C4-2B (cell line): ENCODE results near the gene FOXO1.

Source experiments
- H3K27ac ChIP-seq: fragments of 450-650 bp; 2 replicates; pipeline ENCODE4 v1.5.1; 2017
- ZFX ChIP-seq: fragments of 450-650 bp; IDR thresholded peaks from 2 replicates; pipeline ENCODE4 v1.6.1; 2017
- TF ChIP-seq, protein P1 (sequence below): fragments of 450-650 bp; conservative IDR thresholded peaks from 2 replicates; pipeline ENCODE4 v1.5.1; 2017; ENCODE audit warnings: mild to moderate bottlenecking

The FOXO1 gene

DNA sequence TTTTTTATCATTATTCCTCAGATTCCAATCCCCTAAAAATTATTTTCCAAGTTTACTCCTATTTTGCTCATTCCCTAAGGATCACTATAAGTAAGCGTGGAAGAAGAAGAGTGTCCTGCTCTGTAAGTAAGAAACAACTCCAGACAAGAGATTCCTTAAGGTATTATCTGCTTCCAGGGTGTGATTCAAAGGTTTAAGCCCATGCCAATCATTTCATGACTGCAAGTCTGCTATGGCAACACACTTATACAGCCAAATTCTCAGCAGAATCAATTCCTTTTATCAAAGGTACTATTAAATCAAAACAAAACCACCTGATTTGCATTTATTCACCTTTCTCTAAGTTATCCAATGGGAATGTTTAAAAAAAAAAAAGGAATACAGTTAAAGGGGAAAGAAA is 43.7 kb downstream of the FOXO1 start:
- H3K27ac ChIP-seq = no peak overlapping the region
- TF ChIP-seq ZFX = no peak

- no peak for TF ChIP-seq ZFX
- TF ChIP-seq, protein P1, sequence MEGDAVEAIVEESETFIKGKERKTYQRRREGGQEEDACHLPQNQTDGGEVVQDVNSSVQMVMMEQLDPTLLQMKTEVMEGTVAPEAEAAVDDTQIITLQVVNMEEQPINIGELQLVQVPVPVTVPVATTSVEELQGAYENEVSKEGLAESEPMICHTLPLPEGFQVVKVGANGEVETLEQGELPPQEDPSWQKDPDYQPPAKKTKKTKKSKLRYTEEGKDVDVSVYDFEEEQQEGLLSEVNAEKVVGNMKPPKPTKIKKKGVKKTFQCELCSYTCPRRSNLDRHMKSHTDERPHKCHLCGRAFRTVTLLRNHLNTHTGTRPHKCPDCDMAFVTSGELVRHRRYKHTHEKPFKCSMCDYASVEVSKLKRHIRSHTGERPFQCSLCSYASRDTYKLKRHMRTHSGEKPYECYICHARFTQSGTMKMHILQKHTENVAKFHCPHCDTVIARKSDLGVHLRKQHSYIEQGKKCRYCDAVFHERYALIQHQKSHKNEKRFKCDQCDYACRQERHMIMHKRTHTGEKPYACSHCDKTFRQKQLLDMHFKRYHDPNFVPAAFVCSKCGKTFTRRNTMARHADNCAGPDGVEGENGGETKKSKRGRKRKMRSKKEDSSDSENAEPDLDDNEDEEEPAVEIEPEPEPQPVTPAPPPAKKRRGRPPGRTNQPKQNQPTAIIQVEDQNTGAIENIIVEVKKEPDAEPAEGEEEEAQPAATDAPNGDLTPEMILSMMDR = no peak
- no peak overlapping the region for H3K27ac ChIP-seq
Observed at GRCh38 chr13:40622246-40622645, 44.2 kb downstream of the FOXO1 start.

DNA sequence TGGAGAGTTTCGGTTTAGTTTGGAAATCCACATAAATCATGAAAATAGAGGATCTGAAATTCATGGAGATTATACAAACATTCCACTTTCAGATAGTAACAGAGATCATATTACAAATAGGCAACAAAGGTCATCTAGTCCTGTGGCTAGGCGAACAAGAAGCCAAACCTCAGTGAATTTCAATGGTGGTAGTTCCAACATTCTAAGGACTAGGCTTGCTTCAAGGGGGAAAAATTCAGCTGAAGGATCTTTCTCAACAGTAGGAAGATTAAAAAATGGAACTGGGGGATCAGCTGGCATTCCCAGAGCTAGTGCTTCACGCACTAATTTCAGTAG is 47.0 kb downstream of the FOXO1 start:
- TF ChIP-seq ZFX = no peak
- TF ChIP-seq, protein P1 = no peak
- no peak overlapping the region for H3K27ac ChIP-seq

GRCh38 chr13:40618581-40619478 is 47.6 kb downstream of the FOXO1 start:
- no peak overlapping the region for H3K27ac ChIP-seq
- TF ChIP-seq, protein P1 = no peak
- no peak for TF ChIP-seq ZFX

DNA sequence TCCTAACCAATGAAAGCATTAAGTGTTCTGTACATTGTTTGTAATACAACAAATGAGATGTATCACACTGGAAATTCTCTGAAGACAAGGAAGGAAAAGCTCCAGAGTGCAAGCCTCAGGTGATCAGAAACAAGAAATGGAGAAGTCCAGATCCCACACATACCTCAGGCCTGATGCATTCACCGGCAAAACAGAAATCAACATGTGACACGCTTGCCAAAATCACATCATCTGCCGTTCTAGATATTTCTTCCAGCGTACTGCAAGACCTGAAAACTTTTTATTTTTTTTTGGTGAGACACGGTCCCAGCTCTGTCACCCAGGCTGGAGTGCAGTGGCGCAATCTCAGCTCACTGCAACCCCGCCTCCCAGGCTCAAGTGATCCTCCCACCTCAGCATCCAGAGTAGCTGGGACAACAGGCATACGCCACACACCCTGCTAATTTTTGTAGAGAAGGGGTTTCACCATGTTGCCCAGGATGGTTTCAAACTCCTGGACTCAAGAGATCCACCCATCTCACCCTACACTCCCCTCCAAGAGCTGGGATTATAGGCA is 48.6 kb downstream of the FOXO1 start:
- TF ChIP-seq ZFX = no peak
- TF ChIP-seq, protein P1 = no peak
- no peak overlapping the region for H3K27ac ChIP-seq

DNA sequence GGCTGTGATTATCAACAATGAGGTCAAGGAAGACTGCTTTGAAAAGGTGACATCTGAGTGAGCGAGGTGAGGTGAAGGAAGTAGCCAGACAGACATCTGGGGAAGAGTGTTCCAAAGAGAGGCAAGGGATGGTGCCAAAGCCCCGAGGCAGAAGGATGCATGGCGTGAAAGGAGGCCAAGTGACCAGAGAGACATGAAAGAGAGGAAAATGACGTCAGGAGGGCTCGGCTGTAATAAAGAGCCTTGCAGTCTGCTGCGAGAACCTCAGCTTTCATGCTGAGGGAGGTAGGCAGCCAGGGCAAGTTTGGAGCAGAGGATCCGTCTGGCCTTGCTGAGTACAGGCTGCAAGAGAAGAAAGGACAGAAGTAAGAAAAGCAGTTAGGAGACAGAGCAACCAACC is 50.8 kb downstream of the FOXO1 start:
- TF ChIP-seq, protein P1 = no peak
- TF ChIP-seq ZFX = no peak
- no peak overlapping the region for H3K27ac ChIP-seq

- no peak for TF ChIP-seq ZFX
- TF ChIP-seq, protein P1 = no peak
- no peak overlapping the region for H3K27ac ChIP-seq
Observed at GRCh38 chr13:40613914-40614313, 52.5 kb downstream of the FOXO1 start.
